Measurements from ENCODE around the gene TM6SF1. TPM values are rescaled to one million over a fixed set of nuclear protein-coding genes. Genes with fewer than 3 reads are reported as not detected.
A peak's percentile ranks its signal among the peaks of the same experiment; 100 is the strongest.

The TM6SF1 gene
- total RNA-seq, 1 donor = 0.18 TPM

GRCh38 chr15:83110381-83110780 is 2.9 kb downstream of the TM6SF1 start:
- no peak for TF ChIP-seq CTCF (IDR thresholded peaks at IDR 0.05; ENCODE audit: insufficient read depth, low read length)
- no peak for DNase-seq (ENCODE audit: low read depth)

GRCh38 chr15:83111149-83111548 is 3.7 kb downstream of the TM6SF1 start:
- TF ChIP-seq CTCF (IDR thresholded peaks at IDR 0.05; ENCODE audit: insufficient read depth, low read length) = no peak
- H3K4me3 ChIP-seq (ENCODE audit: low read depth, low read length) = no peak overlapping the region
- DNase-seq (ENCODE audit: low read depth) = no peak

More at GRCh38 chr15:83110381-83110780, 2.9 kb downstream of the TM6SF1 start:
- H3K4me3 ChIP-seq (ENCODE audit: low read depth, low read length) = no peak overlapping the region

GRCh38 chr15:83112233-83112955 is 4.9 kb downstream of the TM6SF1 start:
- peak; percentile 33 for TF ChIP-seq CTCF (IDR thresholded peaks at IDR 0.05; ENCODE audit: insufficient read depth, low read length)
- peak; percentile 86 for DNase-seq (ENCODE audit: low read depth)
- H3K4me3 ChIP-seq (ENCODE audit: low read depth, low read length) = no peak overlapping the region

GRCh38 chr15:83112956-83113299 is 5.5 kb downstream of the TM6SF1 start:
- no peak overlapping the region for H3K4me3 ChIP-seq (ENCODE audit: low read depth, low read length)
- no peak for DNase-seq (ENCODE audit: low read depth)

GRCh38 chr15:83113881-83114674 is 6.6 kb downstream of the TM6SF1 start:
- no peak for DNase-seq (ENCODE audit: low read depth)
- H3K4me3 ChIP-seq (ENCODE audit: low read depth, low read length) = no peak overlapping the region
- TF ChIP-seq CTCF (IDR thresholded peaks at IDR 0.05; ENCODE audit: insufficient read depth, low read length) = no peak

More at GRCh38 chr15:83112956-83113299, 5.5 kb downstream of the TM6SF1 start:
- TF ChIP-seq CTCF (IDR thresholded peaks at IDR 0.05; ENCODE audit: insufficient read depth, low read length) = no peak

GRCh38 chr15:83114856-83115255 is 7.4 kb downstream of the TM6SF1 start:
- TF ChIP-seq CTCF (IDR thresholded peaks at IDR 0.05; ENCODE audit: insufficient read depth, low read length) = no peak
- no peak for DNase-seq (ENCODE audit: low read depth)
- H3K4me3 ChIP-seq (ENCODE audit: low read depth, low read length) = no peak overlapping the region
